BLaER1 treated with 17β-estradiol and CSF1 and Interleukin-3, amounts not matched to agents 10 nM and 100 nM (cell line): ENCODE measurements around the gene FGF5.
"Not testable (repeated sequence)": the region's sequence is repeated elsewhere in the genome, so short reads cannot be mapped to it uniquely, and the experiment has no call there.

ENCODE experiments used
- H3K27ac ChIP-seq, 11 experiments: shearing (Covaris generic); formaldehyde crosslinking; 2 replicates each; pipeline ENCODE4 v1.8.1; 2022
- H3K27me3 ChIP-seq, 11 experiments: shearing (Covaris generic); formaldehyde crosslinking; 2 replicates each; pipeline ENCODE4 v1.8.1; 2022
- H3K36me3 ChIP-seq, 11 experiments: shearing (Covaris generic); formaldehyde crosslinking; 2 replicates each; pipeline ENCODE4 v1.8.1; 2022
- H3K4me1 ChIP-seq, 10 experiments: shearing (Covaris generic); formaldehyde crosslinking; 2 replicates each; pipeline ENCODE4 v1.8.1; 2022
- H3K4me2 ChIP-seq, 11 experiments: shearing (Covaris generic); formaldehyde crosslinking; 2 replicates each; pipeline ENCODE4 v1.8.1; 2022
- H3K4me3 ChIP-seq, 10 experiments: shearing (Covaris generic); formaldehyde crosslinking; 2 replicates each; pipeline ENCODE4 v1.8.1; 2022
- H3K9ac ChIP-seq, 11 experiments: shearing (Covaris generic); formaldehyde crosslinking; 2 replicates each; pipeline ENCODE4 v1.8.1; 2022
- H3K9me3 ChIP-seq, 11 experiments: shearing (Covaris generic); formaldehyde crosslinking; replicated peaks in 1 of 11; 2 replicates each; pipeline ENCODE4 v1.8.1; 2022
- H4K20me1 ChIP-seq, 11 experiments: shearing (Covaris generic); formaldehyde crosslinking; 2 replicates each; pipeline ENCODE4 v1.8.1; 2022
- Cebpa-rat ChIP-seq, 11 experiments: shearing (Covaris generic); IDR thresholded peaks; 2 replicates each; pipeline ENCODE4 v1.8.1; 2022

The FGF5 gene

GRCh38 chr4:80232707-80233370, 33.6 kb upstream of the FGF5 start:
- Histone ChIP-seq H3K4me2 (no peak overlapping the region), H4K20me1 (no peaks in the 10 kb centered on the region; a peak in 1 of 22 replicates), H3K4me3 (no peak overlapping the region), H3K27ac (no peak overlapping the region), H3K9me3 (no peaks in the 10 kb centered on the region), H3K27me3 (no peaks in the 10 kb centered on the region), H3K36me3 (no peaks in the 10 kb centered on the region), H3K9ac (no peak overlapping the region), H3K4me1 (no peaks in the 10 kb centered on the region)
- TF ChIP-seq Cebpa-rat (IDR thresholded peaks at IDR 0.05): no peak

GRCh38 chr4:80233390-80233789, 33.1 kb upstream of the FGF5 start:
- TF ChIP-seq Cebpa-rat (IDR thresholded peaks at IDR 0.05): no peak
- no peaks in the 10 kb centered on the region for H3K27me3 ChIP-seq
- no peaks in the 10 kb centered on the region for H3K4me1 ChIP-seq
- H3K4me3 ChIP-seq: no peak overlapping the region
- H3K9ac ChIP-seq: no peak overlapping the region
- H3K9me3 ChIP-seq: no peaks in the 10 kb centered on the region
- no peaks in the 10 kb centered on the region; a peak in 1 of 22 replicates for H4K20me1 ChIP-seq
- H3K4me2 ChIP-seq: no peak overlapping the region
- H3K36me3 ChIP-seq: no peaks in the 10 kb centered on the region
- no peak overlapping the region for H3K27ac ChIP-seq

GRCh38 chr4:80235451-80235850, 31.0 kb upstream of the FGF5 start:
- H3K27me3 ChIP-seq: no peaks in the 10 kb centered on the region
- H4K20me1 ChIP-seq: no peaks in the 10 kb centered on the region; a peak in 1 of 22 replicates
- H3K36me3 ChIP-seq: no peaks in the 10 kb centered on the region
- no peaks in the 10 kb centered on the region for H3K9me3 ChIP-seq
- no peak for TF ChIP-seq Cebpa-rat (IDR thresholded peaks at IDR 0.05)
- H3K27ac ChIP-seq: no peak overlapping the region
- no peak overlapping the region for H3K4me3 ChIP-seq
- no peak overlapping the region for H3K9ac ChIP-seq
- no peak overlapping the region for H3K4me2 ChIP-seq
- H3K4me1 ChIP-seq: no peaks in the 10 kb centered on the region

GRCh38 chr4:80237992-80238391, 28.5 kb upstream of the FGF5 start:
- Histone ChIP-seq H3K4me1 (no peaks in the 10 kb centered on the region), H3K9me3 (no peaks in the 10 kb centered on the region), H3K4me2 (no peak overlapping the region), H4K20me1 (no peaks in the 10 kb centered on the region; a peak in 1 of 22 replicates), H3K4me3 (no peak overlapping the region), H3K36me3 (no peaks in the 10 kb centered on the region), H3K27ac (no peak overlapping the region), H3K27me3 (no peaks in the 10 kb centered on the region), H3K9ac (no peak overlapping the region)
- no peak for TF ChIP-seq Cebpa-rat (IDR thresholded peaks at IDR 0.05)

DNA sequence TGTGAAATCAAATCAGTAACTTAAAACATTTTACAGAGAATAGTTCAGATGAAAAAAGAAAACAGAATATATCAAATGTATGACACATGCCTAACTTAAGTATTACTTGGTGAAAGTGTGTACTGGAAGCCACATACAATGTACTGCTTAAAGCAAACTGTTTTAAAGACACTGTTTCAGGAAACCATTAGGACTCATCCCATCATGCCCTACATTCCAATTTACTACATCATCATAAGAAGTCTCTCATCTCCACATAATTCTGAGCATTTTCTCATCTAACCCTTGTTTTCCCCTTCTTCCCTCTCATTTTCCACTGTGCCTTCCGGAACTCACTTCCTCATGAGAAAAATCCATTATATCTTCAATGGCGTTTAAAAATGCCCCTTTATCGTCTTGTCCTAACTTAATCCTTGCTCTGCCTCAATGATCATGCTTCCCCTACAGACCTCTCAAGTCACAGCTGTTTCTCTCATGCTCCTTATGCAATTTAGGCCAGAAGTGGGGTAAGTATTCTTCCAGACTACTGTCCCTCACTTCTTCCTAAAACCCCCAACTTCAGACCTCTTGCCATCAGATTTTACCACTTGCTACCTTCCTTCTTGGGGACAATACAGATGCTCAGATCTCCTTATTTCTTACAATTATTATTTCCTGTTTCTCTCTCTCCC, 26.8 kb upstream of the FGF5 start:
- H3K4me2 ChIP-seq: no peak overlapping the region

DNA sequence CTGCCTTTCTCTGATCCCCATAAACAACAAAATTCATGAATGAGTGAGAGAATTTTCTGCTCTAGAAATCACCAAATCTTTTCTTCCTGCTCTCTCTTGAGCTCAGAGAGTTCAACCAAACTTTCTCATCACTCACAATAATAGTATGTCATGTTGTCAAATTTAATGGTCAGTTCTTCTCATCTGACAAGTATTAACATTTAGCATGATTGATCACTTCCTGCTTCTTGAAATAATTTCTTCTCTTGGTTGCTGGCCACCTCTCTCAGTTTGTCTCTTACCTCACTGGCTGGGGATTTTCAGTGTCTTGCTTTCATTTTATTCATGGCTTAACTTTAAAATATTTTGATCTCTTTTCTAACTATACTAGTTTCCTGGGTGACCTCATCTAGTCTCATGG, 25.5 kb upstream of the FGF5 start:
- Histone ChIP-seq H3K4me2 (no peak overlapping the region), H3K27ac (no peak overlapping the region), H3K27me3 (no peaks in the 10 kb centered on the region), H3K4me3 (no peak overlapping the region), H3K4me1 (no peaks in the 10 kb centered on the region), H3K9ac (no peak overlapping the region), H3K36me3 (no peaks in the 10 kb centered on the region), H3K9me3 (no peaks in the 10 kb centered on the region), H4K20me1 (no peaks in the 10 kb centered on the region; a peak in 1 of 22 replicates)
- TF ChIP-seq Cebpa-rat (IDR thresholded peaks at IDR 0.05): no peak

More for the DNA sequence above, 26.8 kb upstream of the FGF5 start:
- TF ChIP-seq Cebpa-rat (IDR thresholded peaks at IDR 0.05): no peak
- Histone ChIP-seq H3K4me1 (no peaks in the 10 kb centered on the region), H3K9me3 (no peaks in the 10 kb centered on the region), H3K27me3 (no peaks in the 10 kb centered on the region), H3K27ac (no peak overlapping the region), H3K36me3 (no peaks in the 10 kb centered on the region), H3K4me3 (no peak overlapping the region), H3K9ac (no peak overlapping the region), H4K20me1 (no peaks in the 10 kb centered on the region; a peak in 1 of 22 replicates)

DNA sequence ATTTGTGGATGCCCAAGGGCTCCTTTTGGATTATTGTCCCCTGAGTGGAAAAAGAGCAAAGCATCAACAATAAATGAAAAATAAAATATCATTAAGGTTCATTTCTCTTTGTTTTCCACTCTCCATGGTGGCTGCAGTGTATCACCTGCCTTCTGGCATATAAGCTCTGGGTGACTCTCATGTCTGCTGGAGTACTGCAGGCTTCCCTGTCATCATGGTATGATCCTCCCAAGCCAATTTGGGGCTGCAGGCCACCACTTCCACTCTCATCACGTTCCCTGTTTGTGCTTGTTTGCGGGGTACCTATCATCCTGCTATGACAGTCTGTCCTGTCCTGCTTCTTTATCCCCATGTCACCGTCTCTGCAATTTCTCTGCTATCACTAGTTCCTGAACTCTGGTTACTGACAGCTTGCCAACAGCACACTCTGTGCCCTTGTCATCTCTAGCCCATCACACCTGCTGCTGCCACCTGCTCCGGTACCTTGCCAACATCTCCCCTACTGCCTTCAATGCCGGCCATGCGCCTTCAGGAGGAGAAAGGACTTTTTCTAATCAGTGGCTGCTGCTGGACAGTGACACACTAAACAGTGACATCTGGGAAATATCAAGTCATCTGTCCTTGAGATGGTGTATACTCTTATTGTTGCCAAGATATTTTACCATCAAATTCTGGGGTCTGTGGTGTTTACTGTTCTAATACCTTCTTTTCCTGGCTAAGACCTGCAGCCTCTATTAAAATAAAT, 23.0 kb upstream of the FGF5 start:
- no peaks in the 10 kb centered on the region for H4K20me1 ChIP-seq
- no peak overlapping the region for H3K9ac ChIP-seq
- no peaks in the 10 kb centered on the region for H3K9me3 ChIP-seq
- H3K27me3 ChIP-seq: no peaks in the 10 kb centered on the region
- H3K27ac ChIP-seq: no peak overlapping the region
- no peaks in the 10 kb centered on the region for H3K4me1 ChIP-seq
- H3K4me3 ChIP-seq: no peak overlapping the region
- TF ChIP-seq Cebpa-rat (IDR thresholded peaks at IDR 0.05): no peak
- no peaks in the 10 kb centered on the region for H3K36me3 ChIP-seq
- H3K4me2 ChIP-seq: no peak overlapping the region

DNA sequence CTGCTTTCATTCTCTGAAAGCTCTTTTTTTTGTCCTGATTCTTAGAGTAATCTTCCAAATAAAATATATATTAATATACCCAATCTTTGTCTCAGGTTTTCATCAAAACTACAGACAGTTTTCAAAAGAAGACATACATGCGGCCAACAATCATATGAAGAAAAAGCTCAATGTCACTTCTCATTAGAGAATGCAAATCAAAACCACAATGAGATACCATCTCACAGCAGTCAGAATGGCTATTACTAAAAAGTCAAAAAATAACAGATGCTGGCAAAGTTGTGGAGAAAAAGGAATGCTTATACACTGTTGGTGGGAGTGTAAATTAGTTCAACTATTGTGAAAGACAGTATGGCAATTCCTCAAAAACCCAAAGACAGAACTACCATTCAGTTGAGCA, 19.0 kb upstream of the FGF5 start:
- H3K27me3 ChIP-seq, H3K9me3 ChIP-seq, H4K20me1 ChIP-seq, H3K36me3 ChIP-seq, H3K9ac ChIP-seq, H3K4me3 ChIP-seq, H3K27ac ChIP-seq, H3K4me2 ChIP-seq, H3K4me1 ChIP-seq: not testable (repeated sequence)

- H3K27ac ChIP-seq: no peak overlapping the region
- no peak for TF ChIP-seq Cebpa-rat (IDR thresholded peaks at IDR 0.05)
Measured at GRCh38 chr4:80249144-80249543, 17.3 kb upstream of the FGF5 start.

More at GRCh38 chr4:80249144-80249543, 17.3 kb upstream of the FGF5 start:
- no peaks in the 10 kb centered on the region for H3K36me3 ChIP-seq
- H3K27me3 ChIP-seq: no peaks in the 10 kb centered on the region
- no peak overlapping the region for H3K4me3 ChIP-seq
- no peaks in the 10 kb centered on the region for H3K9me3 ChIP-seq
- H3K9ac ChIP-seq: no peak overlapping the region
- no peak overlapping the region for H3K4me2 ChIP-seq
- peaks cover 0 to 14% (median 7%) of the 10 kb centered on the region in 10 experiments; a peak in 13 of 20 replicates for H3K4me1 ChIP-seq
- no peaks in the 10 kb centered on the region for H4K20me1 ChIP-seq
